GM12872 (cell line): ENCODE measurements around the gene ICA1.

Experiments
- TF ChIP-seq, protein P1 (sequence below): IDR thresholded peaks from 3 replicates; pipeline ENCODE4 v1.5.1; 2011; ENCODE audit warnings: low read depth, mild to moderate bottlenecking, low read length, moderate library complexity; ENCODE audit not compliant: insufficient read depth

The ICA1 gene

GRCh38 chr7:8117195-8117594, 144.8 kb downstream of the ICA1 start:
- TF ChIP-seq, protein P1, sequence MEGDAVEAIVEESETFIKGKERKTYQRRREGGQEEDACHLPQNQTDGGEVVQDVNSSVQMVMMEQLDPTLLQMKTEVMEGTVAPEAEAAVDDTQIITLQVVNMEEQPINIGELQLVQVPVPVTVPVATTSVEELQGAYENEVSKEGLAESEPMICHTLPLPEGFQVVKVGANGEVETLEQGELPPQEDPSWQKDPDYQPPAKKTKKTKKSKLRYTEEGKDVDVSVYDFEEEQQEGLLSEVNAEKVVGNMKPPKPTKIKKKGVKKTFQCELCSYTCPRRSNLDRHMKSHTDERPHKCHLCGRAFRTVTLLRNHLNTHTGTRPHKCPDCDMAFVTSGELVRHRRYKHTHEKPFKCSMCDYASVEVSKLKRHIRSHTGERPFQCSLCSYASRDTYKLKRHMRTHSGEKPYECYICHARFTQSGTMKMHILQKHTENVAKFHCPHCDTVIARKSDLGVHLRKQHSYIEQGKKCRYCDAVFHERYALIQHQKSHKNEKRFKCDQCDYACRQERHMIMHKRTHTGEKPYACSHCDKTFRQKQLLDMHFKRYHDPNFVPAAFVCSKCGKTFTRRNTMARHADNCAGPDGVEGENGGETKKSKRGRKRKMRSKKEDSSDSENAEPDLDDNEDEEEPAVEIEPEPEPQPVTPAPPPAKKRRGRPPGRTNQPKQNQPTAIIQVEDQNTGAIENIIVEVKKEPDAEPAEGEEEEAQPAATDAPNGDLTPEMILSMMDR = no peak

DNA sequence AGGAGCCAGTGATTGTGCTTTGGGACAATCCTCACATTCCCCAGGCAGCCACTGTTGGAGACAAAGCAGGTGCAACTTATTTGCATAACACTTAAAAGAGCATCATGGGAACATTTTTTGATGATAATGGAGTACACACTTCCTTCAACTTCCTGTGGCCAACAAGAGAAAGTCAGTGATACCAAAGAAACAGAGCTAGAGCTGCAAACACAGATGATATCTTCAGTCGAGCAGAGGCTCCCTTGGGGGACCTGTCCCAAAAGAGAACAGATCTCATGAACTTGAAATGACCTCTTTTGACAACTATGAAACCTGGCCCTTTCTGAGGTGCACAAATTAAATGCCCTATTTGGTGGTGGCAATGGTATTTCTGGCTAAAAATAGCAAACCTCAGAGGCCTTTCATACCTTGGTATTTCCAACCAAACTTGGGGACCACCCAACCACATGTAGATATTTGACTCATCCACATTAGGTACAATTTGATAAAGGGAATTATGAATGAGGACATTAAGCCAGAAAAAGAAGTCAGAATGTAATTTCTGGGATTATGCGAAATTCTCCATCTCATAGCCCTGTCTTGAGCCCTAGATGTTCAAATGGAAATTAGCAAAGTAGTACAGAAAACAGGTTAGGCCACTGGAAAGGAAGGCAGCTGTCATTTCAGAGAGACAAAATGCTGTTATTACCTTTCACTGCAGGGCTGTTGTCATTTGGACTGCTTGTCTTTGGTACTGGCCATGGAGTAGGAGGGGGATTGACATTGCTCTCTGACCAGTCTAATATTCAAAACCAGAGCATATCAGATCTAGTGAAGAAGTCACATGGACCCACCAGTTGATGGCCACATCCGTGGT, 146.2 kb downstream of the ICA1 start:
- TF ChIP-seq, protein P1 = no peak

DNA sequence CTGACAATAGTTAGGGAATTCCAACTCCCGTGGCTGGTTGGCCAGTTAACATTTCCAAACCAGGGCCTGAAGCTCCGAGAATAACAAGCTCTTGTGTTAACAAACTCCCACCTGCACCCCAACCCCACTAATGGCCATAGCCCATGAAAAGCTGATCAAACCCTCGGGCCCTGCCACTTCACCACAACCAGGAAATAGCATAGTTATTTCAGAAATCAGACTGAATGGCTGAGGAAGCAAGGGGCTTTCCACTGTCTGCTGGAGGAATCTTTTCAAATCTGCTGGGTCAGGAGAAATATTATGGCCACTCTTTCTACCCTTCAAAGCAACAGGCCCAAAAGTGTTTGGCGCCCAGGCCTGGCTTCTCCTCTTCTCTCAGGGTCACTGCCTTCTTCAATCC, 147.8 kb downstream of the ICA1 start:
- TF ChIP-seq, protein P1 = no peak

DNA sequence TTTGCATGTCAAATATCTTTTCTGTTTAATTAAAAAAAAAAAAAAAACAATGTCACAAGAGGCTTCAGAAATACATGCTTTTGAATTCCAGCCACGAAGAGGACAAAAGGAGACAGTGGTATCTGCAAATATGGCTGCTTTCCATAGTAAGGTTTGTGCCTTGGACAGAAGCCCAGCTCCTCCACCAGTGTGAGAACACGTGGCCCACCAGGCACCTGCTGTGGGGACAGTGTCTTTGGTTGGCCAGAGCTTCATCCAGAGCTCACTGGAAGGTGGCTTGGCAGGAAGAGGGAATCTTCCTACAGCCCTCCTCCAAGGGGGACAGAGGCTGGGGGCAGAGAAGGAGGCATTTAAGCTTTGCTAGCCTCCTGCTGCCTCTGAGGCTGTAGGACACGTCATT, 148.8 kb downstream of the ICA1 start:
- TF ChIP-seq, protein P1 = no peak

GRCh38 chr7:8112685-8113084, 149.3 kb downstream of the ICA1 start:
- TF ChIP-seq, protein P1 = no peak

DNA sequence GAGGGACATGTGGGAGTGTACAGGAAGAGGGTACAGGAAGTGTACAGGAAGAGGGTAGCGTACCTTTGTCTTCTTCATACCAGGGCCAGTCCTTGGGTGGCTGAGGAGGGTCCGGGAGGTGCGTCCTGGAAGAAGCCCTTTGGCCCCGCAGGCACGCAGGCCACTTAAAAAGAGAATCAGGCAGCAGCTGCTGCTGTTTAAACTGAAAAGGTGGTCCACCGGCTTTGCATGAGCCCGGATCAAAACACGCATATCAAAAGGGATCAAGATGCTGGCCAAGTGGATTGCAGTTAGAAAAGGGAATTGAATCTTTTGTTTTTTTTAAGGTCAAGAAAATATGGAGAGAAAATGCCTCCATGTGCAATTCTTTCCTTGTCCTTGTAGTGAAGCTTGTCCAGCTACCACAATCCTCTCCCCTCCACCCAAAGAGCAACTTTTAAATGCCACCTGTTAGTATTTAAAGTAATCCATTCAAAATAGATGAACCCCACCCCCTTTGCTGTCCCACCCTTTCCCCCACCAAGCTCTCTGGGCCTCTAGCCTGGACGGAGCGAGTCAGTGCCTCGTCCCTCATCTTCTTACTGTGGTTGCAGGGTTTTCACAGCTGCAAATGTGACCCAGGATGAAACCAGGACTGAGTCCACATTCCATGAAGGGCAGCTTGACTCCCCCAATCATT, 150.5 kb downstream of the ICA1 start:
- TF ChIP-seq, protein P1 = no peak

DNA sequence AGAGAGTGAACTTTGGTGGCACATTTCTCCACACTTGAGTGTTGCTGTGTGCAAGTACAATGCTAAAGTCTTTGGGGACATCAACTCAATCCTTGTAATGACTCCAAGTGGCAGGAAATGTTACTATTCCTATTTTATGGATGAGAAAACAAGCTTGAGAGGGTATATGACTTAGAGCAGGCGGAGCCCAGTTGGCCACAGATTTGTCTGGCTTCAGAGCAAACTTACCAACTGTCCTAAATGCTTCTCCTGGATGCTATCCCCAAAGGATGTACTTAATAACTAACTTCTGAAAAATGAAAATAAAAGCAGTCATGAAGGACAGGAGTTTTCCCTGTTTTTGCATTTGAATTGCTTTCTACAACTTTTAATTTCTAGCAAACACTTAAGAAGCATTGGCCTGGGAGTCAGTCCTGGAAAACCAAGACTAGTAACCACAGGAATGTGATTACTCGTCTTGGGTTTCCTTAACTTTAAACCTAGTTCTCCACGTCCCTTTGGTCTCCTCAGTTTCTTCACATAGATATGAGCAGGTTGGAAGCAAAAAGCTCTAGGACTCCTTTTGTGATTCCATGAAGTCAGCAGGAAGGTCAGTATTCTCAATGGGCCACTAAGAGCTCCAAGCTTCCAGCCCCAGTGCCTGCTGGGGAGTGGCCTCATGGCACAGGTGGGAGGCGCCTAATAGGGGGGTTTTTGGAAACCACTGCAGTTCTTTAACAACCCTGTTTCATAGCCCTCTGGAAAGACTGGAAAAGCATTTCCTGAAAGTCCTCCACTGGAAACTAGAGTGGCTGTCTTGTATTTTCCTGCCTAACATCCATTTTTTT, 152.6 kb downstream of the ICA1 start:
- TF ChIP-seq, protein P1 = no peak
